HG03045 (cell line): ENCODE results near the gene FYTTD1.

Experiments used
- ATAC-seq: cut with Tn5 transposase; IDR thresholded peaks from one replicate; pipeline ENCODE4 v1.9.1; 2021; ENCODE audit warnings: mild to moderate bottlenecking, moderate library complexity; ENCODE audit not compliant: unreplicated experiment

FYTTD1 gene

DNA sequence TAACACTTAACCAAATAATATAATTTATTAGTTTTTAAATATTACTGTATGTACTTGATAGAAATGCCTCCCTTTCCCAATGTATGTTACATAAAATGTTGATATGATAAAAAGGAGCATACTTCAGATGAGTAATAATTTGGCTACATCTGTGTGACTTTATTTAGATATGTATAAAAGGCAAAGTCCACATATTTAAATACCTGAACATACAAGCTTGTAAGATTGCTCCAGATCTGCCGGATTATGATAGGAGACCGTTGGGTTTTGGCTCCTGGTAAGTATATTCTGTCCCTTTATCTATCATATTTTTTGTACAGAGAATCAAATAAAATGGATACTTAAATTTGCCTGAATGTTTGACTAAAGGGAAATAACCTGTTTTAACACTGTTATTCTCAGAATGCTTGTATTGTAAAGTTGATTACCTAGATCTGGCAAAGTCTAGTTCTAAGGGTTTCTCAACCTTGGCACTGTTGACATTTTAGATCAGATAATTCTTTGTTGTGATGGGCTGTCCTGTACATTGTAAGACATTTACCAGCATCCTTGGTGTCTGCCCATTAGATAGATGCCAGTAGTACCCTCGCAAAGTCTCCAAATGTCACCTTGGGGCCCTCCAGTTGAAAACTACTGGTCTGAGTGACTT is 79.8 kb downstream of the FYTTD1 start:
- ATAC-seq, result no peak

DNA sequence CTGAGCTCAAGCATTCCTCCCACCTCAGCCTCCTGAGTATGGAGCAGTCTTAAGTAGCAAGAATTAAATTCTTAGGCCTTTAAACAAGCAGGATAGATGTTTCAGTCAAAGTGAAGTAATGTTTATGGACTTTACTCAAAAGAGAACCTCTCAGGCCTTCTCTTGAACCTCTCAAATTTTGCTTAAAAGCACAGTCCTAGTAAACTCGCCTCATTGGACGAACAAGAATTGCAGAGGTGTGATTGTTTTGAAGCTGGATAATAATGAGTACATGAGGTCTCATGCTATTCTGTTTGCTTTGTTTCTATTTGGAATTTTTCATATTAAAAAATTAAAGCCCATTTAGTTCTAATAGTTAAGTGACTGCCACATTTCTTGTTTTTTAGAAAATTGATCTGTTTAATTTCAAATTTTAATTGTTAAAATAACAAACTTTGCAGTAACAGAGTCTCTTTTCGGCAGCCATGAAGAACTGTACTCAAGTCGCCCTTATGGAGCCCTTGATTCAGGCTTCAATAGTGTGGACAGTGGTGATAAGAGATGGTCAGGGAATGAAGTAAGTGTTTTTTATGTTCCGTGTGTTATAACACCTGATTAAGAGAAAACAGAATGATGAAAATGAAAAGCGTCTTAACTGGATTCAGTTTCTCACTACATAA is 80.8 kb downstream of the FYTTD1 start:
- no peak for ATAC-seq

- no peak for ATAC-seq
These were observed 81.3 kb downstream of the FYTTD1 start for GRCh38 chr3:197830967-197831313.

GRCh38 chr3:197833930-197834715 is 84.4 kb downstream of the FYTTD1 start:
- no peak for ATAC-seq

GRCh38 chr3:197835509-197835908 is 85.8 kb downstream of the FYTTD1 start:
- ATAC-seq, result no peak

DNA sequence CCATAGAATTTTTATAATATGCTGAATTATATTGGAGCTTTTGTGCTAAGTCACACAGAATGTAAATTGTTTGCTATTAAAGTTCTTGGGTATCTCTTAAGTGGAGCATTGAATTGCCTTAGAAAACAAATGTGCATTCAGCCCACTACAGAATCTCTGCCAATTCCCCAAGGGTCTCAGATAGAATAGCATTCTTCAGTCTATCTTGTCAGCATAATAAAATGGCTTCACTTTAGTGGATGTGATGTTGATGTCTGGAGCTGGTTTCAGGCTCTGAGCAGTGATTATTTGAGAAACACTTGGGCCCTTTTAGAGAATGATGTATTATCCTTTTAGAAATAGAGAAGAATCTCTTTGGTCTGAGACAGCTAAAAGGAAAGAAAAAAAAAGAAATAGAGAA is 86.6 kb downstream of the FYTTD1 start:
- no peak for ATAC-seq
